ENCODE measurements around the gene LSM6. TPM values are rescaled to one million over a fixed set of nuclear protein-coding genes. Genes with fewer than 3 reads are reported as not detected.

The LSM6 gene
- total and polyA plus RNA-seq, 2 experiments from 2014 or later = 70.4 to 238 TPM

DNA sequence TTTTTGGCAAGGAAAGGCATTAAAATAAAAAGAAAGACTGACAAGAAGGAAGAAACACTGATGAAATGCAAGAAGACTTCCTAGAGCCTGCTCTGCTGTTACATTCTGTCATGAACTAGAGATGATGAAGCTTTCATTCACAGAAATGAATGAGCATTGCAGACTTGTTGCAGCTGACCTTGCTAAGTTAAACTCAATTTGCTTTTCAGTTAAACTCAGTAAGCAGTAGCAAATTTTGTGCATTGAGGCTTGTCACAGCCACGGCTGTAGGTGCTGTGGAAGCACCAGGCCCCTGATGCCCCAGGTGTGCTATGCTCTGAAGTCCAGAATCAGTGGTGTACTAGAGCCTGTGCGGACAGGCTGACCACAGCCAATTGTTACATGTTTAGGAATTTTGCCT lies 39.6 kb upstream of the LSM6 start:
- Histone ChIP-seq H3K4me2 (no peak overlapping the region), H4K20me1 (replicated peaks; ENCODE audit: insufficient read depth) (no peaks in the 10 kb centered on the region), H3K36me3 (ENCODE audit: insufficient read depth) (no peaks in the 10 kb centered on the region), H3K27ac (ENCODE audit: low read depth) (no peak overlapping the region), H3K79me2 (replicated peaks; ENCODE audit: insufficient read depth) (no peaks in the 10 kb centered on the region), H3K27me3 (ENCODE audit: insufficient read depth) (no peaks in the 10 kb centered on the region), H3K4me1 (ENCODE audit: insufficient read depth) (no peaks in the 10 kb centered on the region), H2AFZ (no peak overlapping the region), H3K4me3 (no peak overlapping the region), H3F3A (replicated peaks; ENCODE audit: low read depth) (no peaks in the 10 kb centered on the region), H3K9me2 (ENCODE audit: insufficient read depth) (no peaks in the 10 kb centered on the region)
- DNase-seq (ENCODE audit: low spot score) (no peak), ATAC-seq (no peak)
- Mint-ChIP-seq H3K36me3 (ENCODE audit: low read depth) (no peaks in the 10 kb centered on the region), H3K9me3 (no peaks in the 10 kb centered on the region), H3K27ac (no peak overlapping the region), H3K27me3 (ENCODE audit: insufficient read depth, low read depth, poor library complexity) (peaks cover 3% of the 10 kb centered on the region), H3K4me3 (no peak overlapping the region), H3K4me1 (peaks cover 11% of the 10 kb centered on the region)
- TF ChIP-seq STAT1 (IDR thresholded peaks at IDR 0.05; ENCODE audit: unreplicated experiment) (no peak), CREB1 (CRISPR knock-in tag; IDR thresholded peaks at IDR 0.05; ENCODE audit: low read depth) (no peak), NANOG (IDR thresholded peaks at IDR 0.05; ENCODE audit: borderline replicate concordance) (no peak)
- TF ChIP-seq, protein P1, sequence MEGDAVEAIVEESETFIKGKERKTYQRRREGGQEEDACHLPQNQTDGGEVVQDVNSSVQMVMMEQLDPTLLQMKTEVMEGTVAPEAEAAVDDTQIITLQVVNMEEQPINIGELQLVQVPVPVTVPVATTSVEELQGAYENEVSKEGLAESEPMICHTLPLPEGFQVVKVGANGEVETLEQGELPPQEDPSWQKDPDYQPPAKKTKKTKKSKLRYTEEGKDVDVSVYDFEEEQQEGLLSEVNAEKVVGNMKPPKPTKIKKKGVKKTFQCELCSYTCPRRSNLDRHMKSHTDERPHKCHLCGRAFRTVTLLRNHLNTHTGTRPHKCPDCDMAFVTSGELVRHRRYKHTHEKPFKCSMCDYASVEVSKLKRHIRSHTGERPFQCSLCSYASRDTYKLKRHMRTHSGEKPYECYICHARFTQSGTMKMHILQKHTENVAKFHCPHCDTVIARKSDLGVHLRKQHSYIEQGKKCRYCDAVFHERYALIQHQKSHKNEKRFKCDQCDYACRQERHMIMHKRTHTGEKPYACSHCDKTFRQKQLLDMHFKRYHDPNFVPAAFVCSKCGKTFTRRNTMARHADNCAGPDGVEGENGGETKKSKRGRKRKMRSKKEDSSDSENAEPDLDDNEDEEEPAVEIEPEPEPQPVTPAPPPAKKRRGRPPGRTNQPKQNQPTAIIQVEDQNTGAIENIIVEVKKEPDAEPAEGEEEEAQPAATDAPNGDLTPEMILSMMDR (conservative IDR thresholded peaks at IDR 0.05; ENCODE audit: low read depth in 2 of 2) = no peak

DNA sequence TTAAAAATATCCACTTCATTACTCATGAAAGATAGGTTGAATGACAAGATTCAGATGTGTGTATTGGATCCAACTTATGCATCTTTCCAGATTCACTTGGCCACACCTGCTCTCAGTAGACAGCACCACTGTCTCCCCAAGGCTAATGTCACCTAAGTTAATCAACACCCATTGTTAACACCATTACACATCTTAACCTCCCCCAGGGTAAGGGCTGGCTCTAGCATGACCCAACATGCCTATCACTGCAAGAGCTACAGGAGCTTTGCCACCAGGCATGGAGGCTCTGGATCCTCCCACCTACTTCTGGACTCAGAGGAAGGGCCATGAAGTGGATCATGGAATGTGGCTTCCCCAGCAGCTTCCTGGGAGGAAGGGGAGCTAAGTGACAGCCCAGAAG lies 32.8 kb upstream of the LSM6 start:
- Histone ChIP-seq H3K27me3 (ENCODE audit: insufficient read depth) (no peaks in the 10 kb centered on the region), H3K9me2 (ENCODE audit: insufficient read depth) (peaks cover 29% of the 10 kb centered on the region), H3K4me2 (no peak overlapping the region), H3F3A (replicated peaks; ENCODE audit: low read depth) (no peaks in the 10 kb centered on the region), H2AFZ (no peak overlapping the region), H3K79me2 (replicated peaks; ENCODE audit: insufficient read depth) (no peaks in the 10 kb centered on the region), H3K27ac (ENCODE audit: low read depth) (no peak overlapping the region), H3K4me1 (ENCODE audit: insufficient read depth) (no peaks in the 10 kb centered on the region), H3K4me3 (no peak overlapping the region), H4K20me1 (replicated peaks; ENCODE audit: insufficient read depth) (no peaks in the 10 kb centered on the region), H3K36me3 (ENCODE audit: insufficient read depth) (no peaks in the 10 kb centered on the region)
- no peaks in the 10 kb centered on the region for H3K36me3 Mint-ChIP-seq (ENCODE audit: low read depth)
- no peaks in the 10 kb centered on the region for H3K27me3 Mint-ChIP-seq (ENCODE audit: insufficient read depth, low read depth, poor library complexity)
- ATAC-seq (no peak), DNase-seq (ENCODE audit: low spot score) (no peak)
- no peaks in the 10 kb centered on the region for H3K9me3 Mint-ChIP-seq
- H3K4me1 Mint-ChIP-seq = no peaks in the 10 kb centered on the region
- no peak overlapping the region for H3K27ac Mint-ChIP-seq
- no peak overlapping the region for H3K4me3 Mint-ChIP-seq
- no peak for TF ChIP-seq CREB1 (CRISPR knock-in tag; IDR thresholded peaks at IDR 0.05; ENCODE audit: low read depth)
- TF ChIP-seq NANOG (IDR thresholded peaks at IDR 0.05; ENCODE audit: borderline replicate concordance) = no peak
- TF ChIP-seq, protein P2, sequence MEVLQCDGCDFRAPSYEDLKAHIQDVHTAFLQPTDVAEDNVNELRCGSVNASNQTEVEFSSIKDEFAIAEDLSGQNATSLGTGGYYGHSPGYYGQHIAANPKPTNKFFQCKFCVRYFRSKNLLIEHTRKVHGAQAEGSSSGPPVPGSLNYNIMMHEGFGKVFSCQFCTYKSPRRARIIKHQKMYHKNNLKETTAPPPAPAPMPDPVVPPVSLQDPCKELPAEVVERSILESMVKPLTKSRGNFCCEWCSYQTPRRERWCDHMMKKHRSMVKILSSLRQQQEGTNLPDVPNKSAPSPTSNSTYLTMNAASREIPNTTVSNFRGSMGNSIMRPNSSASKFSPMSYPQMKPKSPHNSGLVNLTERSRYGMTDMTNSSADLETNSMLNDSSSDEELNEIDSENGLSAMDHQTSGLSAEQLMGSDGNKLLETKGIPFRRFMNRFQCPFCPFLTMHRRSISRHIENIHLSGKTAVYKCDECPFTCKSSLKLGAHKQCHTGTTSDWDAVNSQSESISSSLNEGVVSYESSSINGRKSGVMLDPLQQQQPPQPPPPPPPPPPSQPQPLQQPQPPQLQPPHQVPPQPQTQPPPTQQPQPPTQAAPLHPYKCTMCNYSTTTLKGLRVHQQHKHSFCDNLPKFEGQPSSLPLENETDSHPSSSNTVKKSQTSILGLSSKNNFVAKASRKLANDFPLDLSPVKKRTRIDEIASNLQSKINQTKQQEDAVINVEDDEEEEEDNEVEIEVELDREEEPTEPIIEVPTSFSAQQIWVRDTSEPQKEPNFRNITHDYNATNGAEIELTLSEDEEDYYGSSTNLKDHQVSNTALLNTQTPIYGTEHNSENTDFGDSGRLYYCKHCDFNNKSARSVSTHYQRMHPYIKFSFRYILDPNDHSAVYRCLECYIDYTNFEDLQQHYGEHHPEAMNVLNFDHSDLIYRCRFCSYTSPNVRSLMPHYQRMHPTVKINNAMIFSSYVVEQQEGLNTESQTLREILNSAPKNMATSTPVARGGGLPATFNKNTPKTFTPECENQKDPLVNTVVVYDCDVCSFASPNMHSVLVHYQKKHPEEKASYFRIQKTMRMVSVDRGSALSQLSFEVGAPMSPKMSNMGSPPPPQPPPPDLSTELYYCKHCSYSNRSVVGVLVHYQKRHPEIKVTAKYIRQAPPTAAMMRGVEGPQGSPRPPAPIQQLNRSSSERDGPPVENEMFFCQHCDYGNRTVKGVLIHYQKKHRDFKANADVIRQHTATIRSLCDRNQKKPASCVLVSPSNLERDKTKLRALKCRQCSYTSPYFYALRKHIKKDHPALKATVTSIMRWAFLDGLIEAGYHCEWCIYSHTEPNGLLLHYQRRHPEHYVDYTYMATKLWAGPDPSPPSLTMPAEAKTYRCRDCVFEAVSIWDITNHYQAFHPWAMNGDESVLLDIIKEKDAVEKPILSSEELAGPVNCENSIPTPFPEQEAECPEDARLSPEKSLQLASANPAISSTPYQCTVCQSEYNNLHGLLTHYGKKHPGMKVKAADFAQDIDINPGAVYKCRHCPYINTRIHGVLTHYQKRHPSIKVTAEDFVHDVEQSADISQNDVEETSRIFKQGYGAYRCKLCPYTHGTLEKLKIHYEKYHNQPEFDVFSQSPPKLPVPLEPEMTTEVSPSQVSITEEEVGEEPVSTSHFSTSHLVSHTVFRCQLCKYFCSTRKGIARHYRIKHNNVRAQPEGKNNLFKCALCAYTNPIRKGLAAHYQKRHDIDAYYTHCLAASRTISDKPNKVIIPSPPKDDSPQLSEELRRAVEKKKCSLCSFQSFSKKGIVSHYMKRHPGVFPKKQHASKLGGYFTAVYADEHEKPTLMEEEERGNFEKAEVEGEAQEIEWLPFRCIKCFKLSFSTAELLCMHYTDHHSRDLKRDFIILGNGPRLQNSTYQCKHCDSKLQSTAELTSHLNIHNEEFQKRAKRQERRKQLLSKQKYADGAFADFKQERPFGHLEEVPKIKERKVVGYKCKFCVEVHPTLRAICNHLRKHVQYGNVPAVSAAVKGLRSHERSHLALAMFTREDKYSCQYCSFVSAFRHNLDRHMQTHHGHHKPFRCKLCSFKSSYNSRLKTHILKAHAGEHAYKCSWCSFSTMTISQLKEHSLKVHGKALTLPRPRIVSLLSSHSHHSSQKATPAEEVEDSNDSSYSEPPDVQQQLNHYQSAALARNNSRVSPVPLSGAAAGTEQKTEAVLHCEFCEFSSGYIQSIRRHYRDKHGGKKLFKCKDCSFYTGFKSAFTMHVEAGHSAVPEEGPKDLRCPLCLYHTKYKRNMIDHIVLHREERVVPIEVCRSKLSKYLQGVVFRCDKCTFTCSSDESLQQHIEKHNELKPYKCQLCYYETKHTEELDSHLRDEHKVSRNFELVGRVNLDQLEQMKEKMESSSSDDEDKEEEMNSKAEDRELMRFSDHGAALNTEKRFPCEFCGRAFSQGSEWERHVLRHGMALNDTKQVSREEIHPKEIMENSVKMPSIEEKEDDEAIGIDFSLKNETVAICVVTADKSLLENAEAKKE (CRISPR knock-in tag; IDR thresholded peaks at IDR 0.05) = no peak
- TF ChIP-seq STAT1 (IDR thresholded peaks at IDR 0.05; ENCODE audit: unreplicated experiment) = no peak
- TF ChIP-seq POLR2AphosphoS5 (IDR thresholded peaks at IDR 0.05; ENCODE audit: low read depth) = no peak
- TF ChIP-seq EZH2phosphoT487 (IDR thresholded peaks at IDR 0.05; ENCODE audit: unreplicated experiment) = no peak
- TF ChIP-seq, protein P3, sequence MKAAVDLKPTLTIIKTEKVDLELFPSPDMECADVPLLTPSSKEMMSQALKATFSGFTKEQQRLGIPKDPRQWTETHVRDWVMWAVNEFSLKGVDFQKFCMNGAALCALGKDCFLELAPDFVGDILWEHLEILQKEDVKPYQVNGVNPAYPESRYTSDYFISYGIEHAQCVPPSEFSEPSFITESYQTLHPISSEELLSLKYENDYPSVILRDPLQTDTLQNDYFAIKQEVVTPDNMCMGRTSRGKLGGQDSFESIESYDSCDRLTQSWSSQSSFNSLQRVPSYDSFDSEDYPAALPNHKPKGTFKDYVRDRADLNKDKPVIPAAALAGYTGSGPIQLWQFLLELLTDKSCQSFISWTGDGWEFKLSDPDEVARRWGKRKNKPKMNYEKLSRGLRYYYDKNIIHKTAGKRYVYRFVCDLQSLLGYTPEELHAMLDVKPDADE (IDR thresholded peaks at IDR 0.05) = no peak
- TF ChIP-seq ZNF114 (CRISPR knock-in tag; IDR thresholded peaks at IDR 0.05) = no peak
- no peak for TF ChIP-seq EZH2 (IDR thresholded peaks at IDR 0.05; ENCODE audit: low read depth, unreplicated experiment)
- no peak for TF ChIP-seq JUNB (IDR thresholded peaks at IDR 0.05; ENCODE audit: unreplicated experiment)
- TF ChIP-seq, protein P1 (conservative IDR thresholded peaks at IDR 0.05; ENCODE audit: low read depth in 2 of 2) = no peak

Data from GM23338 (cell line).